GM23338 (cell line): Measurements from ENCODE around the gene WDR45B. TPM values are rescaled to one million over a fixed set of nuclear protein-coding genes. Genes with fewer than 3 reads are reported as not detected.

Experiments
- ATAC-seq: fragments of 200-7000 bp; cut with Tn5 transposase; 3 replicates; pipeline ENCODE4 v1.9.1; 2020
- DNase-seq: peaks from one replicate; pipeline ENCODE4 v3.0.0-alpha.2; 2015; ENCODE audit warnings: low spot score
- H2AFZ ChIP-seq: fragments of 200-600 bp; sonication (generic); 2 replicates; pipeline ENCODE4 v1.8.0; 2016; ENCODE audit warnings: antibody characterized with exemption, mild to moderate bottlenecking, moderate library complexity
- H3F3A ChIP-seq: fragments of 200-600 bp; sonication (generic); replicated peaks from 2 replicates; pipeline ENCODE4 v1.8.0; 2017; ENCODE audit warnings: antibody characterized with exemption, mixed run types, low read depth
- H3K27ac ChIP-seq: fragments of 200-600 bp; sonication (generic); 2 replicates; pipeline ENCODE4 v1.6.1; 2016; ENCODE audit warnings: low read depth
- H3K27me3 ChIP-seq: fragments of 200-600 bp; sonication (generic); 2 replicates; pipeline ENCODE4 v1.8.0; 2016; ENCODE audit warnings: mild to moderate bottlenecking, mixed run types, moderate library complexity; ENCODE audit not compliant: insufficient read depth
- H3K36me3 ChIP-seq: fragments of 200-600 bp; sonication (generic); 2 replicates; pipeline ENCODE4 v1.8.0; 2016; ENCODE audit warnings: mild to moderate bottlenecking; ENCODE audit not compliant: insufficient read depth
- H3K4me1 ChIP-seq: fragments of 200-600 bp; sonication (generic); 2 replicates; pipeline ENCODE4 v1.8.0; 2016; ENCODE audit warnings: mild to moderate bottlenecking, moderate library complexity; ENCODE audit not compliant: insufficient read depth
- H3K4me2 ChIP-seq: fragments of 200-600 bp; sonication (generic); 2 replicates; pipeline ENCODE4 v1.7.1; 2017; ENCODE audit warnings: mixed run types
- H3K4me3 ChIP-seq: fragments of 200-600 bp; sonication (generic); 2 replicates; pipeline ENCODE4 v1.6.1; 2016; ENCODE audit warnings: mixed run types
- H3K79me2 ChIP-seq: fragments of 200-600 bp; sonication (generic); replicated peaks from 2 replicates; pipeline ENCODE4 v1.8.0; 2017; ENCODE audit warnings: mild to moderate bottlenecking; ENCODE audit not compliant: insufficient read depth
- H3K9me2 ChIP-seq: fragments of 200-600 bp; sonication (generic); 2 replicates; pipeline ENCODE4 v1.8.0; 2017; ENCODE audit not compliant: insufficient read depth
- H4K20me1 ChIP-seq: fragments of 200-600 bp; sonication (generic); replicated peaks from 2 replicates; pipeline ENCODE4 v1.8.0; 2017; ENCODE audit warnings: mild to moderate bottlenecking; ENCODE audit not compliant: insufficient read depth
- H3K27ac Mint-ChIP-seq: 2 replicates; pipeline ENCODE4 v1.8.0; 2020; ENCODE audit warnings: inconsistent platforms, mild to moderate bottlenecking, moderate library complexity, mixed read lengths
- H3K27me3 Mint-ChIP-seq: 3 replicates; pipeline ENCODE4 v1.8.0; 2022; ENCODE audit warnings: low read depth, mild to moderate bottlenecking, moderate library complexity, mixed read lengths, inconsistent platforms; ENCODE audit not compliant: insufficient read depth, poor library complexity
- H3K36me3 Mint-ChIP-seq: 3 replicates; pipeline ENCODE4 v1.8.0; 2021; ENCODE audit warnings: low read depth, mild to moderate bottlenecking, inconsistent platforms, moderate library complexity, mixed read lengths
- H3K4me1 Mint-ChIP-seq: 3 replicates; pipeline ENCODE4 v1.8.0; 2020; ENCODE audit warnings: mild to moderate bottlenecking, inconsistent platforms, mixed read lengths
- H3K4me3 Mint-ChIP-seq: 3 replicates; pipeline ENCODE4 v1.8.0; 2021; ENCODE audit warnings: moderate library complexity, mild to moderate bottlenecking, inconsistent platforms, mixed read lengths
- H3K9me3 Mint-ChIP-seq: 3 replicates; pipeline ENCODE4 v1.8.0; 2020; ENCODE audit warnings: moderate library complexity, mild to moderate bottlenecking, inconsistent platforms, mixed read lengths
- CREB1 ChIP-seq: fragments of 250-450 bp; sonication (Bioruptor Pico); IDR thresholded peaks from 2 replicates; pipeline ENCODE4 v1.5.0; 2020; ENCODE audit warnings: low read depth, mild to moderate bottlenecking, moderate library complexity
- POLR2AphosphoS5 ChIP-seq: IDR thresholded peaks from 2 replicates; pipeline ENCODE4 v1.6.1; 2016; ENCODE audit warnings: antibody characterized with exemption, low read depth
- STAT1 ChIP-seq: IDR thresholded peaks from one replicate; pipeline ENCODE4 v1.6.1; 2016; ENCODE audit warnings: antibody characterized with exemption; ENCODE audit not compliant: unreplicated experiment
- ZNF462 ChIP-seq: fragments of 250-450 bp; sonication (Bioruptor Pico); IDR thresholded peaks from 2 replicates; pipeline ENCODE4 v1.5.0; 2020; ENCODE audit warnings: mild to moderate bottlenecking, moderate library complexity
- long read RNA-seq: library from polyadenylated mRNA; unstranded; transcript quantifications from one replicate; pipeline ENCODE4 v2.0.0, GENCODE V29; 2020; ENCODE audit not compliant: unreplicated experiment
- polyA plus RNA-seq: library from polyadenylated mRNA; unstranded; fragments of >200 nt; fragmentation: Nextera tagmentation; extraction: Ambion mirVana; gene quantifications from 2 replicates; pipeline ENCODE4 v1.2.1, GENCODE V29; 2016
- total RNA-seq: library from RNA; depleted of rRNA; stranded (reverse); fragments of >200 nt; shearing (Covaris generic); gene quantifications from 2 replicates; pipeline ENCODE4 v1.2.3, GENCODE V29; 2014; rRNA removed
- TF ChIP-seq, protein P1 (sequence below): IDR thresholded peaks from 2 replicates; pipeline ENCODE4 v1.6.1; 2016; ENCODE audit warnings: antibody characterized with exemption

Gene WDR45B
- total RNA-seq (96.4 and 97.6 TPM in 2 replicates), polyA plus RNA-seq (69.4 and 82.3 TPM in 2 replicates)
- long read RNA-seq, transcript WDR45B-201 (10 exons, 2,587 nt) = major isoform, 20 of 29 reads
- long read RNA-seq, partial matches to known transcripts = 4 of 29 reads
- long read RNA-seq, other reads (novel, unspliced or antisense) = 5 of 29 reads

DNA sequence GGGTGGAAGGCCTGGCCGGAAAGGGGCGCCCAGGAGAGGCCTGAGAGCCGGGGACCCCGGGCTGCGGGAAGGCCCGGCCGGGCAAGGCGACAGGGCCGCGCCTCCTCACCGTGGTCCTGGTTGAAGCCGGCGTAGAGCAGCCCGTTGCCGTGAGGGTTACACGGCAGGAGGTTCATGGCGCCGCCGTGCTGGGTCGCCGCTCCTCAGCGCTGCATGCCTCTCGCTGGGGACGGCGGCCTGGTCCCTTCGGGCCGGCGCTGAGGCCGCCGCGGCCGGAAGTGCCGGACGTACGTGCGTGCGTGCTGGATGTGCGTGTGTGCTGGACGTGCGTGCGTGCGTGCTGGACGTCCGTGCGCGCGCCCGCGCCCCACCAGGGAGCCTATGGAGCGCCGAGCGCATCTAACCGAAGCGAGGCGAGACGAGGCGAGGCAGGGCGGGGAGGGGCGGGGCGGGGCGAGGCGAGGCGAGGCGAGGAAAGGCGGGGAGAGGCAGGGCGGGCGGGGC is at the start of gene WDR45B:
Gene WDR45B, minus strand, starts transcription at position 280 of the 504 bp plus-strand sequence. Its CDS starts 104 bp downstream, at position 176.
- Mint-ChIP-seq H3K4me1 (peaks cover 8% of the 10 kb centered on the region; the same call in 2 of the 3 replicates), H3K4me3 (peak within 1 kb of the TSS; percentile 86), H3K9me3 (no peaks in the 10 kb centered on the region), H3K27ac (peak within 1 kb of the TSS; percentile 59; the same call in 1 of the 2 replicates), H3K27me3 (peaks cover 19% of the 10 kb centered on the region), H3K36me3 (peaks cover 13% of the 10 kb centered on the region; the same call in 2 of the 3 replicates)
- 0 out of 2 replicates have a peak, but pooled peaks cover 7% of the 10 kb centered on the region for H3K36me3 ChIP-seq
- H3K79me2 ChIP-seq = peaks cover 45% of the 10 kb centered on the region
- peak; percentile 97 for DNase-seq
- TF ChIP-seq STAT1 (no peak), POLR2AphosphoS5 (peak; percentile 97), ZNF462 (CRISPR knock-in tag) (no peak), CREB1 (CRISPR knock-in tag) (peak; percentile 75)
- TF ChIP-seq, protein P1, sequence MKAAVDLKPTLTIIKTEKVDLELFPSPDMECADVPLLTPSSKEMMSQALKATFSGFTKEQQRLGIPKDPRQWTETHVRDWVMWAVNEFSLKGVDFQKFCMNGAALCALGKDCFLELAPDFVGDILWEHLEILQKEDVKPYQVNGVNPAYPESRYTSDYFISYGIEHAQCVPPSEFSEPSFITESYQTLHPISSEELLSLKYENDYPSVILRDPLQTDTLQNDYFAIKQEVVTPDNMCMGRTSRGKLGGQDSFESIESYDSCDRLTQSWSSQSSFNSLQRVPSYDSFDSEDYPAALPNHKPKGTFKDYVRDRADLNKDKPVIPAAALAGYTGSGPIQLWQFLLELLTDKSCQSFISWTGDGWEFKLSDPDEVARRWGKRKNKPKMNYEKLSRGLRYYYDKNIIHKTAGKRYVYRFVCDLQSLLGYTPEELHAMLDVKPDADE = peak; percentile 74
- H3K4me2 ChIP-seq = peak within 1 kb of the TSS; percentile 96
- no peaks in the 10 kb centered on the region for H3K9me2 ChIP-seq
- H3K27me3 ChIP-seq = no peaks in the 10 kb centered on the region
- peaks cover 11% of the 10 kb centered on the region; the same call in 1 of the 2 replicates for H3F3A ChIP-seq
- peak within 1 kb of the TSS; percentile 84 for H3K27ac ChIP-seq
- peaks cover 10% of the 10 kb centered on the region; the same call in 1 of the 2 replicates for H3K4me1 ChIP-seq
- peak within 1 kb of the TSS; percentile 92 for H3K4me3 ChIP-seq
- no peak within 1 kb of the TSS for H2AFZ ChIP-seq
- peak; percentile 87 for ATAC-seq
- peaks cover 37% of the 10 kb centered on the region for H4K20me1 ChIP-seq
